Duodenal mucosa (tissue), 2 donors: ENCODE results near the gene NPAS4.

Experiments used
- H3K27ac ChIP-seq: one replicate; pipeline ENCODE4 v1.7.0; 2013; ENCODE audit warnings: low read depth, low read length
- H3K27me3 ChIP-seq, 2 donors: one replicate each; pipeline ENCODE4 v1.7.0; 2013; ENCODE audit warnings: low read length in 2 of 2, control low read depth in 1 of 2; ENCODE audit not compliant: insufficient read depth in 2 of 2, control insufficient read depth in 1 of 2
- H3K36me3 ChIP-seq, 2 donors: one replicate each; pipeline ENCODE4 v1.7.0; 2013; ENCODE audit warnings: low read length in 2 of 2, control low read depth in 1 of 2; ENCODE audit not compliant: insufficient read depth in 2 of 2, control insufficient read depth in 1 of 2
- H3K4me1 ChIP-seq, 2 donors: one replicate each; pipeline ENCODE4 v1.7.0; 2013; ENCODE audit warnings: low read length in 2 of 2, control low read depth in 1 of 2; ENCODE audit not compliant: insufficient read depth in 2 of 2, control insufficient read depth in 1 of 2
- H3K4me3 ChIP-seq, 2 donors: one replicate each; pipeline ENCODE4 v1.7.0; 2013; ENCODE audit warnings: low read length in 2 of 2, low read depth in 1 of 2
- H3K9ac ChIP-seq, 2 donors: one replicate each; pipeline ENCODE4 v1.7.0; 2013; ENCODE audit warnings: low read length in 2 of 2, low read depth in 1 of 2
- H3K9me3 ChIP-seq, 2 donors: one replicate each; pipeline ENCODE4 v1.7.0; 2013; ENCODE audit warnings: low read length in 2 of 2, control low read depth in 1 of 2; ENCODE audit not compliant: control insufficient read depth in 1 of 2

NPAS4 gene

DNA sequence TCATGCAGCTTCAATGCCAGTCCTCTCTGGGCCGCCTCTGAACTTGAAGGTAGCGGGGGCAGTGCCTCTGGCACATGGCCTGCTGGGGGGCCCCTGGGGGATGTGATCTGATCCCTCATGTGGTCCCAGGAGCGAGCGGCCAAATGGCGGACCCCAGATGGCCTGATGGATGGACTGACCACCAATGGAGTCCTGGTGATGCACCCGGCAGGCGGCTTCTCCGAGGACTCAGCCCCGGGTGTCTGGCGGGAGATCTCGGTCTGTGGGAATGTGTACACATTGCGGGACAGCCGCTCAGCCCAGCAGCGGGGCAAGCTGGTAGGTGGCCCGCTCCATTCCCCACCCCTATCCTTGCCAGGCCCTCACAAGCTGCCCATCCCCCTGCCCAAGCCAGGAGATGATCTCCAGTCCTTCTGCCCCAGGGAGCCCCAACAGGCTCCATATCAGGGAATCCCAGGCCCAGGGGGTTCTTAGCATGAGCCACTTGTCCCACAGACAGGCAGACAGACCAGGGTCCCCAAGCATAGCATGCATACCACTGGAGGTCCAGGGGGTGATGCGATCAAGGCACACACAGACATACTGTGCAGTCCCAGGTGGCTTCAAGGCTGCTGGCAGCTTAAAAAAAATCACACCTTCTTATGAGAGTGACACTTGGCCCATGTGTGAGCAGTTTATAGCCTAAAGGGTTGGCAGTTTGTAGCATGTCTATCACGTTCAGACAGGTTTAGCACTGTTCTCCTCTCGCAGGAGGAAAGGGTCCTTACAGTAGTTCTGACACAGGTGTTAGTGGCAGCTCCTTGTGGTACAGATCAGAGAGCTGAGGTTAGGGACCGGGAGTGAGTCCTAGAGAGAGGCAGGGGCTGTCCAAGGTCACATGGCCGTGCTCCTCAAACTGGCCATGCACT is 53.0 kb downstream of the NPAS4 start:
- H3K9ac ChIP-seq: no peak overlapping the region
- no peaks in the 10 kb centered on the region for H3K9me3 ChIP-seq
- H3K27ac ChIP-seq: no peak overlapping the region
- peaks cover 4 to 5% of the 10 kb centered on the region in 2 donors for H3K4me1 ChIP-seq
- H3K27me3 ChIP-seq: no peaks in the 10 kb centered on the region
- H3K36me3 ChIP-seq: peaks cover 0 to 17% of the 10 kb centered on the region in 2 donors
- no peak overlapping the region for H3K4me3 ChIP-seq

GRCh38 chr11:66475349-66476172 is 54.7 kb downstream of the NPAS4 start:
- Histone ChIP-seq H3K27me3 (no peaks in the 10 kb centered on the region), H3K36me3 (peaks cover 0 to 17% of the 10 kb centered on the region in 2 donors), H3K9me3 (no peaks in the 10 kb centered on the region), H3K4me1 (peaks cover 9 to 11% of the 10 kb centered on the region in 2 donors), H3K27ac (no peak overlapping the region), H3K4me3 (no peak overlapping the region), H3K9ac (no peak overlapping the region)
